H1 (cell line): Measurements from ENCODE around the gene COL16A1.

Experiments
- ATF2 ChIP-seq: IDR thresholded peaks from 2 replicates; pipeline ENCODE4 v1.6.1; 2012; ENCODE audit warnings: low read length, inconsistent platforms
- BACH1 ChIP-seq: IDR thresholded peaks from 2 replicates; pipeline ENCODE4 v1.6.1; 2012; ENCODE audit warnings: low read length, improper control_type of control experiment
- CTCF ChIP-seq, 3 experiments: IDR thresholded peaks; 1 replicate in 2 of 3; 2 replicates in 1 of 3; pipeline versions ENCODE4 v1.5.1 to v1.6.1; 2011; ENCODE audit warnings: low read length in 3 of 3, mild to moderate bottlenecking in 3 of 3, inconsistent platforms in 2 of 3, low read depth in 1 of 3, moderate library complexity in 1 of 3; ENCODE audit not compliant: insufficient read depth in 1 of 3; ENCODE audit errors: control extremely low read depth in 1 of 3
- EZH2 ChIP-seq: fragments of 200-600 bp; sonication (generic); IDR thresholded peaks from 2 replicates; pipeline ENCODE4 v1.7.1; 2012; ENCODE audit warnings: low read depth, mild to moderate bottlenecking, moderate library complexity, low read length, inconsistent platforms; ENCODE audit not compliant: severe bottlenecking
- GABPA ChIP-seq: IDR thresholded peaks from 2 replicates; pipeline ENCODE4 v1.6.1; 2011; ENCODE audit warnings: mild to moderate bottlenecking, low read length, moderate library complexity, borderline replicate concordance; ENCODE audit not compliant: insufficient read depth
- MAFK ChIP-seq: IDR thresholded peaks from 2 replicates; pipeline ENCODE4 v1.6.1; 2012; ENCODE audit warnings: low read depth, mild to moderate bottlenecking, improper control_type of control experiment, low read length
- POLR2AphosphoS5 ChIP-seq: IDR thresholded peaks from 2 replicates; pipeline ENCODE4 v1.6.1; 2011; ENCODE audit warnings: low read depth, low read length
- RAD21 ChIP-seq, 2 experiments: IDR thresholded peaks in 1 of 2; conservative IDR thresholded peaks in 1 of 2; 2 replicates each; pipeline ENCODE4 v1.6.1; 2011; ENCODE audit warnings: low read depth in 2 of 2, low read length in 2 of 2, improper control_type of control experiment in 1 of 2, inconsistent platforms in 1 of 2, mild to moderate bottlenecking in 1 of 2, moderate library complexity in 1 of 2
- RNF2 ChIP-seq: fragments of 200-900, 300-1000 bp; sonication (generic); IDR thresholded peaks from 2 replicates; pipeline ENCODE4 v1.7.1; 2016; ENCODE audit warnings: borderline replicate concordance, low read depth, mild to moderate bottlenecking, antibody characterized with exemption, low read length; ENCODE audit not compliant: poor library complexity, severe bottlenecking; ENCODE audit errors: missing control alignments
- SP1 ChIP-seq: IDR thresholded peaks from 2 replicates; pipeline ENCODE4 v1.6.1; 2011; ENCODE audit warnings: low read depth, low read length
- SUZ12 ChIP-seq: fragments of 200-600 bp; sonication (generic); IDR thresholded peaks from 2 replicates; pipeline ENCODE4 v1.6.1; 2012; ENCODE audit warnings: mild to moderate bottlenecking, inconsistent platforms, low read length, moderate library complexity, mixed read lengths
- TAF1 ChIP-seq: IDR thresholded peaks from 2 replicates; pipeline ENCODE4 v1.6.1; 2011; ENCODE audit warnings: mild to moderate bottlenecking, low read depth, low read length
- TF ChIP-seq, protein P1 (sequence below): IDR thresholded peaks from 2 replicates; pipeline ENCODE4 v1.6.1; 2012; ENCODE audit warnings: inconsistent platforms

GRCh38 chr1:31749785-31750735 is 46.2 kb upstream of the COL16A1 start:
- TF ChIP-seq CTCF (IDR thresholded peaks at IDR 0.05; ENCODE audit: control extremely low read depth in 1 of 3, insufficient read depth in 1 of 3, low read depth in 1 of 3, low read length in 3 of 3): no peak
- TF ChIP-seq RAD21 (IDR thresholded peaks at IDR 0.05 in 1 of 2, conservative IDR thresholded peaks at IDR 0.05 in 1 of 2; ENCODE audit: low read depth in 2 of 2, low read length in 2 of 2): no peak
- TF ChIP-seq RNF2: no peak
- no peak for TF ChIP-seq SP1
- no peak for TF ChIP-seq BACH1
- TF ChIP-seq MAFK: no peak
- TF ChIP-seq GABPA: no peak
- no peak for TF ChIP-seq POLR2AphosphoS5
- no peak for TF ChIP-seq TAF1
- TF ChIP-seq SUZ12: no peak
- TF ChIP-seq ATF2: no peak
- TF ChIP-seq, protein P1, sequence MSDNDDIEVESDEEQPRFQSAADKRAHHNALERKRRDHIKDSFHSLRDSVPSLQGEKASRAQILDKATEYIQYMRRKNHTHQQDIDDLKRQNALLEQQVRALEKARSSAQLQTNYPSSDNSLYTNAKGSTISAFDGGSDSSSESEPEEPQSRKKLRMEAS: no peak
- no peak for TF ChIP-seq EZH2
